ENCODE measurements around the gene CLSTN1.

CLSTN1 gene

DNA sequence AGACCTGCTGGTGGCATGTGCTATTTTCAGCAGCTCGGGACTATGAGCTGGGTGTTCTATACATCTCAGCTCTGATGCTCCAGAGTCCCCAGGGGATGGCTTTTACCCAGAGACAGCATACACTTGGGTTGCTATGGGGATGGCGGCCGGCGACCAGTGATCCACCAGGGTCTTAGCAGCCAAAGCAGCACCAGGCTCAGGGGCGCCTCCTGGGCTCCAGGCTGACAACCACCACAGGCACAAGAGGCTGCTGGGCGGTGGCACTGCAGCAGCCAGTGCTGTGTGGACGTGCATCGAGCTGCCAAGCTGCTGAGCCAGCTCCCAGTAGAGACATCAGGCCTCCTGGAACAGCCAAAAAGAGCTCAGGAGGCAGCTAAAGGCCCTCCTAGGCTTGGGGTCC lies 37.6 kb upstream of the CLSTN1 start:
- TF ChIP-seq CTCF (IDR thresholded peaks at IDR 0.05; ENCODE audit: low read depth, low read length) = no peak
- no peak overlapping the region for H3K4me3 ChIP-seq (ENCODE audit: low read depth, low read length)
- in situ Hi-C loops (cut with HindIII; ENCODE audit: low sequenced_read_pairs) = no loop called here
- no peak for DNase-seq (ENCODE audit: low read depth, low spot score)

- H3K4me3 ChIP-seq (ENCODE audit: low read depth, low read length) = no peak overlapping the region
- no peak for DNase-seq (ENCODE audit: low read depth, low spot score)
- in situ Hi-C loops (cut with HindIII; ENCODE audit: low sequenced_read_pairs) = no loop called here
- TF ChIP-seq CTCF (IDR thresholded peaks at IDR 0.05; ENCODE audit: low read depth, low read length) = no peak
These were observed 37.1 kb upstream of the CLSTN1 start for GRCh38 chr1:9860887-9861286.

- TF ChIP-seq CTCF (IDR thresholded peaks at IDR 0.05; ENCODE audit: low read depth, low read length) = no peak
These were observed 35.7 kb upstream of the CLSTN1 start for GRCh38 chr1:9859281-9860014.

GRCh38 chr1:9858293-9859035 lies 34.7 kb upstream of the CLSTN1 start:
- TF ChIP-seq CTCF (IDR thresholded peaks at IDR 0.05; ENCODE audit: low read depth, low read length) = no peak
- in situ Hi-C loops (cut with HindIII; ENCODE audit: low sequenced_read_pairs) = no loop called here
- DNase-seq (ENCODE audit: low read depth, low spot score) = no peak
- H3K4me3 ChIP-seq (ENCODE audit: low read depth, low read length) = no peak overlapping the region

More at GRCh38 chr1:9859281-9860014, 35.7 kb upstream of the CLSTN1 start:
- no peak for DNase-seq (ENCODE audit: low read depth, low spot score)
- in situ Hi-C loops (cut with HindIII; ENCODE audit: low sequenced_read_pairs) = no loop called here
- H3K4me3 ChIP-seq (ENCODE audit: low read depth, low read length) = no peak overlapping the region

DNA sequence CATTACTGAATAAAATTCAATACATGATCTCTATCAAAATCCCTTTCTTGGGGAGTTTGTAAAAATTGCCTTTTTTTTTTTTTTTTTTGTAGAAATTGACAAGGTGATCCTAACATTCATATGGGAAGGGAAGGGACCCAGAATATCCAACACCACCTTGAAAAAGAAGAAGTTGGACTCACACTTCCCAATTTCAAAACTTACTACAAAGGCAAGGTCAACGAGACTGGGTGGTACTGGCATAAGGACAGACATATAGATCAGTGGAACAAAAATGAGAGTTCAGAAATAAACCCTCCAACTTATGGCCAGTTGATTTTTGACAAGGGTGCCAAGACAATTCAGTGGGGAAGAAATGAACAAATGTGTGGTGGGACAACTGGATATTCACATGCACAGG lies 31.4 kb upstream of the CLSTN1 start:
- in situ Hi-C loops (cut with HindIII; ENCODE audit: low sequenced_read_pairs) = no loop called here
- TF ChIP-seq CTCF (IDR thresholded peaks at IDR 0.05; ENCODE audit: low read depth, low read length) = no peak
- H3K4me3 ChIP-seq (ENCODE audit: low read depth, low read length) = no peak overlapping the region
- DNase-seq (ENCODE audit: low read depth, low spot score) = no peak

GRCh38 chr1:9853249-9853595 lies 29.5 kb upstream of the CLSTN1 start:
- in situ Hi-C loops (cut with HindIII; ENCODE audit: low sequenced_read_pairs) = no loop called here
- no peak for DNase-seq (ENCODE audit: low read depth, low spot score)
- no peak overlapping the region for H3K4me3 ChIP-seq (ENCODE audit: low read depth, low read length)
- no peak for TF ChIP-seq CTCF (IDR thresholded peaks at IDR 0.05; ENCODE audit: low read depth, low read length)
